NCI-H187 treated with DMSO at 0.1 percent for 48 hours (cell line): Measurements from ENCODE around the gene HBE1.
"Not testable (repeated sequence)": the region's sequence is repeated elsewhere in the genome, so short reads cannot be mapped to it uniquely, and the experiment has no call there.

Experiments used
- DNase-seq: peaks from one replicate; lab custom pipeline; 2025; lab: John Stamatoyannopoulos, UW

HBE1 gene

GRCh38 chr11:5253440-5253839 is 16.3 kb downstream of the HBE1 start:
- DNase-seq = not testable (repeated sequence)

DNA sequence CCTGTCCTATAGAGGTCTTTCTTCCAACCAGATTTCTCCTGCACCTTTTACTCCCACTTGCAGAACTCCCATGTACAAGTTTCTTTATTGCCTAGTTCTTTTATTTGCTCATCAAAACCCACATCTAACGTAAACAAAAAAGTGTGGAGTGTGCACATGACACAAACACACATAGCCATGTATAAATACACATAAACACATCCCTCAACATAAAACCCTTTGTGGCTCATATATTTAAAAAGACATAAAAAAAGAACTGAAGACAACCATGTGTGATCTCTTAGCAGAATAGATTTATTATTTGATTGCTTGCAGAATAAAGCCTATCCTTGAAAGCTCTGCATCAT is 16.9 kb downstream of the HBE1 start:
- DNase-seq = no peak

- no peak for DNase-seq
These were observed 17.4 kb downstream of the HBE1 start for GRCh38 chr11:5252192-5252918.

DNA sequence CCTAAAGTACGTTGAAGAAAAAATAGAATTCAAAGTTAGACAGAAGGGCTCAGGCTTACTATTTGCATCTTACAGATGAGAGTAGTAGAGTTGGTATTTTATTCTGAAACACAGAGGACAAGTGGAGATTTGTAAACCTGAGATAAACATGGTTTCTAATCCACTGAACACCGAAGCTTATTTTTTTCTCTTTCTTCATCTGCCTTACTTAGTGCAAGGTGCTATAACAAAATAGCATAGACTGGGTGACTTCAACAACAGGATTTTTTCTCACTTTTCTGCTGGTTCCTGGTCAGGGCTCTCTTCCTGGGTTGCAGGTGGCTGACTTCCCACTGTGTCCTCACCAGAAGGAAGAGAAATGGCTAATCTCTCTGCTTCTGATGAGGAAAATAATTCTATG is 18.0 kb downstream of the HBE1 start:
- no peak for DNase-seq

DNA sequence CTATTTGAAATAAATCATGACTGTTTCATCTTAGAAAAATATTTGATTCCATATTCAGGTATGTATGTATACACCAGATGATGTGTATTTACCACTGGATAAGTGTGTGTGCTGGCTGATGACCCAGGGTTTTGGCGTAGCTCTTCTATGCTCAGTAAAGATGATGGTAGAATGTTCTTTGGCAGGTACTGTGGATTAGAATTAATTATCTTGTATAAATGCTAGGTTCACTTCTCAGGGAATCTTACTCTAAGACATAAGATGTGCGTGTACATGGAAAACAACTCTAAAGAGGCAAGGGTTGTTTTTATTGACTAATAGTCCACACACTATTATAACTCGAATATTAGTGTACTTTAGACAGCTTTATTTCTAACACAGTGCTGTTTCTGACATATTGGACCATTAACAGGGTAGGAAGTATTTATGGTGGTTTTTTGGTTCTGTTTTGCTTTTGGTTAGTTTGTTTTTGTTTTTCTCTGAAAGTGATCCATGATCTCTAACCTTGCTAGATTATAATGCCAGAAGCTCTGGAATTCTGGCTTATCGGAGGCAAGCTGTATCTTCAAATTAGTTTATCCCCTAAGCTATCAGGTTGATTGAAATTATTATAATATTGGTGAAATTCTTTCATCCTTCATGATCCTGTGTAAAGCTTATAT is 19.1 kb downstream of the HBE1 start:
- DNase-seq = no peak

- not testable (repeated sequence) for DNase-seq
These were observed 19.8 kb downstream of the HBE1 start, which contains the start of gene HBG1 for GRCh38 chr11:5249807-5250396. TSS of gene HBG1 (minus strand) at chr11:5249857. CDS start at chr11:5249804, 53 bp downstream.

DNA sequence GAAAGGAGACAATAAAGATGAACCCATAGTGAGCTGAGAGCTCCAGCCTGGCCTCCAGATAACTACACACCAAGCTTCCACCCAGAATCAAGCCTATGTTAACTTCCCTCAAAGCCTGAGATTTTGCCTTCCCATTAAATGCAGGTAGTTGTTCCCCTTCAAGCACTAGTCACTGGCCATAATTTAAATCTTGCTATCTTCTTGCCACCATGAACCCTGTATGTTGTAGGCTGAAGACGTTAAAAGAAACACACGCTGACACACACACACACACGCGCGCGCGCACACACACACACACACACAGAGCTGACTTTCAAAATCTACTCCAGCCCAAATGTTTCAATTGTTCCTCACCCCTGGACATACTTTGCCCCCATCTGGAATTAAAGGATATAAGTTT is 21.2 kb downstream of the HBE1 start:
- DNase-seq = not testable (repeated sequence)

DNA sequence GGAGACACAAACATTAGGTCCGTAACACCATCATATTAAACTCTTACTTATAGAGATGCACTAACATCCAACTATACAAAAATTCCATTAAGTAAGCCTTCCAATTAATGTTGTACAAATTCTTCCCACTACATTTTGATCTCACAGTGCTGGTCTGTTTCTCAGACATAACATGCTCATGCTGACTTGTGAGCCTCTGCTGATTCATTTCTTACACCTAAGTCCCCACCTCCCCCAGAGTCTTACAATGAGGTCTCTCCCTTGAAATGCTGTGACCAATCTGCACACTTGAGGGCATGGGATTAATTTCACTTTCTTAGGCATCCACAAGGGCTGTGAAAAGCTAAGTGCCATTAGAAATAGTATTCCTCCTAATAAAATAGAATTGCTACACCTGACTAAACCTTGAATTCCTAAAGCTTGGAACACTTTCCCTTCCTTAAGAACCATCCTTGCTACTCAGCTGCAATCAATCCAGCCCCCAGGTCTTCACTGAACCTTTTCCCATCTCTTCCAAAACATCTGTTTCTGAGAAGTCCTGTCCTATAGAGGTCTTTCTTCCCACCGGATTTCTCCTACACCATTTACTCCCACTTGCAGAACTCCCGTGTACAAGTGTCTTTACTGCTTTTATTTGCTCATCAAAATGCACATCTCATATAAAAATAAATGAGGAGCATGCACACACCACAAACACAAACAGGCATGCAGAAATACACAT is 22.1 kb downstream of the HBE1 start:
- DNase-seq = no peak

DNA sequence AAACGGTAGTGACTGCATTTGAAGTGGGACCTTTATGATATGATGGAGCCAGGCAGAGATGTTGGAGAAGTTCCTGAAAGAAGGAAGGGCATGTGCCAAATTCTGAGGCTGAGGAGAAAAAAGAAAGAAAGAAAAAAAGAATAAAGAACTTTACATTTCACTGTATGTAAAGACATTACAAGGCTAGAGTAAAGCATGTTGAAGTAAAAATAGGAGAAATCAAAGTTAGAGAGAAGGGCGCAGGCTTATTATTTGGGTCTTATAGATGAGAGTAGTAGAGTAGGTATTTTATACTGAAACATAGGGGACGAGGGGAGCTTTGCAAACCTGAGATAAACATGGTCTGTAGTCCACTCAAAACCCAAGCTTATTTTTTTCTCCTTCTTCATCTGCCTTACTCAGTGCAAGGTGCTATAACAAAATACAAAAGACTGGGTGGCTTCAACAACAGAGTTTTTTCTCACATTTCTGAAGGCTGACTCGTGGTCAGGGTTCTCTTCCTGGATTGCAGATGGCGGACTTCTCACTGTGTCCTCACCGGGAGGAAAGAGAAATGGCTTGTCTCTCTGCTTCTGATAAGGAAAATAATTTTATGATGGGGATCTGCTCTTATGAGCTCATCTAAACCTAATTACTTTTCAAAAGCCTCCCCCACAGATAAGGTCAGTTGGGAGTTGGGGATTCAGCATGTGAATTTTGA is 22.8 kb downstream of the HBE1 start:
- DNase-seq = no peak

- DNase-seq = no peak
These were observed 24.6 kb downstream of the HBE1 start for GRCh38 chr11:5245155-5245554.

DNA sequence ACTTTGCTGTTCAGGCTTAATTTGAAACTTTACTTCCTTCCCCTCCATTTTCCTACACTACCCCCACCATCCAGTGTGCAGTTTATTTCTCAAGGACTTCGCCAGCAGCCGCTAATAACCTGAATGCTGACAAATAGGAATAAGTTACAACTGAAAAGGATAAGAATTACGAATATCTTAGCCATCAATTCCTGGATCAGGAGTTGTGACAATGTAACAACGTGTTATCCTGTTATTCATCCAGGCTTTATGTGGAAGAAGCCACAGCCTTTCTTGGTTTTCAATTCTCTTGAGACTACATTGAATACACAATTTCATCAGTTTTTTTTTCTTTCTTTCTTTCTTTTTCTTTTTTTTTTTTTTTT is 25.9 kb downstream of the HBE1 start:
- DNase-seq = no peak

DNA sequence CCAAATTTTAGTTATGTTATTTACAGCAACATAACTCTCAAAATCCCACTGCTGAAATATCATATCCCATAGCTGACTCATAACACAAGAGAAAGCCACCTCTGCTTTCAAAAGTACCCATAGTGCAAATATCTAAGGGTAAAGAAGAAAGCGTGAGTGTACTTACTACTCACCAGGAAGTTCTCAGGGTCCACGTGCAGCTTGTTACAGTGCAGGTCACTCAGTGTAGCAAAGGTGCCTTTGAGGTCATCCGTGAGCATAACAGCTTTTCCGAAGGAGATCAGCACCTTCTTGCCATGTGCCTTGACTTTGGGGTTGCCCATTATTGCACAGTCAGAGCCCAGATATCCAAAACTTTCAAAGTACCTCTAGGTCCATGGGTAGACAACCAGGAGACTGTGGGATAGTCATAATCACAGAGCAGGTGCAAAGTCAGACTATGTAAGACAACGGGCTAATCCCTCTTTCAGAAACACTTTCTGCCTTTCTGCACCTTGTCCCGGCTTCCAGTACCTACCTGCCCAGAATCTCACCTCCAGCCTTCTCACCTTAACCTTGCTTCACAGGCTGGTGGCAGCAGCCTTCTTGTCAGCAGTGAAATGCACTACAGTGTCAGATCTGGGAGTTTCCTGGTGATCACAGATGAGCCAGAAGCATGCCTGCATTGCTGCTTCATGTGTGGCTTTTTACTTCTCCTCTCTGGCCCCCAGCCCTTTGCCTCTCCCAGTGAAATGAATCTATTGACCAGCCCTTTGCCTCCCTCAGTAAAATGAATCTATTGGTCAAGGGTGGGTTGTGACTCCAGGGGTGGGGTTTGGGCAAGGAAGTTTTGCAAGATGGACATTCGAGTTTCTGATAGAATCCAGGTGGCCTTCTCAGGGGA is 26.6 kb downstream of the HBE1 start:
- no peak for DNase-seq

GRCh38 chr11:5242208-5242607 is 27.5 kb downstream of the HBE1 start:
- no peak for DNase-seq

DNA sequence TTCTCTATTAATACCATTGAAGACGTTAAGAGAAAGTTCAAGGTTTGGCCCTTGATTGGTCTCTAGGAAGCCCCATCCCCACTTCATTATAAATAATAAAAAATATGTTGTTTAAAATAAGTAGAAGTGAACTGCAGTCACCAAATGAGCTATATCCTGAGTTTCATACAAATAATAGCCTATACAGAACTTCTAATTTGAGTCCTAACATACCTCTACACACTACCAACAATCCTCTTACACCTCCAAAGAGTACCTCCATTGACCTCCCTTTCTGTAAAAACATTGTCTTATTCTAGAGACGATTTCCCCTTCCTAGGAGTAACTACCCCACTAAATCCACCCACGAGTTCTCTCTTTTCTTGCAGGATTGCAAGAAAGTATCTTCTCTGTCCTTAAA is 28.3 kb downstream of the HBE1 start:
- no peak for DNase-seq

DNA sequence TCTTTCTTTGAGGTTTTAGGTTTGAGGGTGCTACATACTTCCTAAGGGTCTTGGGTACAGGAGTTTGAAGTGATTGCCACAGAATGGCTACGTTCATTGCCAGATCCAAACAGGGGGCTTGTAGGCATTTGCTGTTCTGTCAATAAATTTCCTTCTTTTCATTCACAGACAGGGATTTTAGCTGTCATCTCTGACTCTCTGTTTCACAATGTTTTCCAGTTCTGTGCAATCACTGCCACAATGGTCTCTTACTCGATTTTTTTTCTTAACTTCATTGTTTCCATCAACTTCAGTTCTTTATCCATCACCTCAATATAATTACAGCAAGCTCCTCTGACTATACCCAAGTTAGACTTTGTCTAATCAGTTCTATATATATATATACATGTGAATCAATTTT is 29.3 kb downstream of the HBE1 start:
- DNase-seq = no peak

DNA sequence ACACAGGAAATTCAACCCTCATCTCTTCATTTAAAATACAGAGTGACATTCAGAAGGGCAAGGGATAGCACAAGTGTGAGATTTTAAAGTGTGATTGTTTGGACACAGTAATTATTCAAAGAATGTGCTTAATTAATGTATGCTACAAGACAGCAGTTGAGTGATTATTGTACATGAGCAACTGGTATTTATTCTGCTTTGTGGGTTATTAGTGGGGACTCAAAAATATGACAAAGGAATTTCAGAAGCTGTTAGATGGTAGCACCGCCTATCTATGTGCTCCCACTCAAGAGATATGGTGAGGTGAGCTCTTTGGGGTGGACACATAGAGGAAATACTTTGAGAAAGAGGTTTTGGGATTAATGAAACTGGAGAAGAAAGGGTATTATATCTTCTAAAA is 29.7 kb downstream of the HBE1 start:
- no peak for DNase-seq

DNA sequence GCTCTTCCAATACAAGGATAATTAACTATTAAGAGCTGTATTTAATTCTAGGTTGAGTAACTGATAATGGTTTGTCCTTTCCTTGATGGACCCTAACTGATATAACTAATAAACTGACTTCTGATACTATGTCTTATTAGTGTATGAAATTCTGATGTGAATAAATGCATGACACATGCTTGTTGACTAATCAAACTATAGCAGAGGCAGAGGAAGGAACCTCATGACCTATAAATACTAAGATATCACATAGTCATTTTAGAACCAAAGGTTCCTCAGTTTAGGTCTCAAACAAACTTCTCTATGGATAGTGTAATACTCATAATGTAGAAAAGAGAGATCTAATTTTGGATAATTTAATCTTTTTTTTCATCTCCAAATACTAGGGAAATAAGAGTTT is 30.7 kb downstream of the HBE1 start:
- no peak for DNase-seq

DNA sequence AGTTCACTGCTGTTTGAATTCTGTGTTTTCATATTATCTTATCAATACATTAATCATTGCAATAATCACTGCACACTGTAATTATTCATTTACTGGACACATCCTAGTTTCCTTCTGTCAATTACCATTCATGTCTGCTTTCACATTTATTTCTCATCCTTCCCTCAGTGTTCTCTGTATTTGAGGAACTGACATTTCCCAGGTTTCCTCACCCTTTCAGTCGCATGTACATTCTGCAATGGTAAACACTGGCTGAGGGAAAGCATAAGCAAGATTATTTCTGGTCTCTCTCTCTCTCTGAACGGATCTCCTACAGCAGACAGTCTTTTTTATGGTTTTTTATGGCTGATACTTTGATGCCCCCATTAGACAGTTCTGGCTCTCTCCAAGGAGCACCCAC is 31.3 kb downstream of the HBE1 start:
- DNase-seq = no peak

DNA sequence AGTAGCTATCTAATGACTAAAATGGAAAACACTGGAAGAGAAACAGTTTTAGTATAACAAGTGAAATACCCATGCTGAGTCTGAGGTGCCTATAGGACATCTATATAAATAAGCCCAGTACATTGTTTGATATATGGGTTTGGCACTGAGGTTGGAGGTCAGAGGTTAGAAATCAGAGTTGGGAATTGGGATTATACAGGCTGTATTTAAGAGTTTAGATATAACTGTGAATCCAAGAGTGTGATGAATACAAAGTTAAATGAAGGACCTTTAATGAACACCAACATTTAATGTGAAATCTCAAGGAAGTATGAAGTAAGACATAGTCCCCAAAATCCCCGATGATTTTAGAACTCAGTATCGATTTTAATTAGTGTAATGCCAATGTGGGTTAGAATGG is 32.3 kb downstream of the HBE1 start:
- DNase-seq = no peak

DNA sequence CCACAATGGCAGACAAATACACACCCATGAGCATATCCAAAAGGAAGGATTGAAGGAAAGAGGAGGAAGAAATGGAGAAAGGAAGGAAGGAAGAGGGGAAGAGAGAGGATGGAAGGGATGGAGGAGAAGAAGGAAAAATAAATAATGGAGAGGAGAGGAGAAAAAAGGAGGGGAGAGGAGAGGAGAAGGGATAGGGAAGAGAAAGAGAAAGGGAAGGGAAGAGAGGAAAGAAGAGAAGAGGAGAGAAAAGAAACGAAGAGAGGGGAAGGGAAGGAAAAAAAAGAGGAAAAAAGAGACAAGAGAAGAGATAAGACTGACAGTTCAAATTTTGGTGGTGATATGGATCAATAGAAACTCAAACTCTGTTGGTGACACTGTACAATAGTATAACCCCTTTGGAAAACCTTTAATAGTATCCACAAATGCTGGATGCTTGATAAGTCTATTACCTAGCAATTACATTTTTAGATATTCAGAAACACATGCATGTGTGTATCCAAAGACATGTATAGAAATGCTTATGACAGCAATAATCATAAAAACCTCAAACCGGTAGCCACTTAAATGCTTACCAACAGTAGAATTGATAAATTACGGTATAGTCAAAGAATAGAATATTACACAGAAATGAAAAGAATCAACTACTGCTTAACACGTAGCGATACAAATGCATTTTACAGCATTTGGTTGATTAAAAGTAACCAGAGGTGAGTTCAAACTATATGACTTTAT is 34.2 kb downstream of the HBE1 start:
- no peak for DNase-seq
